ENCODE data around the gene IQSEC3.
"Not testable (repeated sequence)": the region's sequence is repeated elsewhere in the genome, so short reads cannot be mapped to it uniquely, and the experiment has no call there.

The IQSEC3 gene

GRCh38 chr12:205026-205425, 138.5 kb downstream of the IQSEC3 start:
- no peak for DNase-seq

GRCh38 chr12:206746-207440, 140.3 kb downstream of the IQSEC3 start:
- no peak for DNase-seq

GRCh38 chr12:207804-208203, 141.2 kb downstream of the IQSEC3 start:
- DNase-seq: no peak

- no peak for DNase-seq
Observed at GRCh38 chr12:208813-209212, 142.2 kb downstream of the IQSEC3 start.

DNA sequence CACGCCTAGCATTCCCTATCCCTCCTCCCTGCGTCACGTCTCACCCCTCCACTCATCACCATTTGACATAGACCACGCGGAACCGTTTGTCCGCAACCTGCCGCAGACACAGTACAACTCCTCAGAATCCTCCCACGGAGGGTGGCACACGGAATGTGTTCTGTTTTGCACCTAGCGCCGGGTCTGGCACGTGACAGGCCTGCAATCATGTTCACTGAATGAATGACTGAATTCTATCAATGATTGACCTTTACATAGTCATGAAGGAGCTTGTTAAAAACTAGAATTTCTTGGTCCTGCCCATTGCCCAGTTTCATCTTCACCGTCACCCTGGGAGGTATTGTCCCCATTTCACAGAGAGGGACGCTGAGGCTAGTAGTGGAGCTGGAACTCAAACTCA, 142.7 kb downstream of the IQSEC3 start:
- DNase-seq: no peak

DNA sequence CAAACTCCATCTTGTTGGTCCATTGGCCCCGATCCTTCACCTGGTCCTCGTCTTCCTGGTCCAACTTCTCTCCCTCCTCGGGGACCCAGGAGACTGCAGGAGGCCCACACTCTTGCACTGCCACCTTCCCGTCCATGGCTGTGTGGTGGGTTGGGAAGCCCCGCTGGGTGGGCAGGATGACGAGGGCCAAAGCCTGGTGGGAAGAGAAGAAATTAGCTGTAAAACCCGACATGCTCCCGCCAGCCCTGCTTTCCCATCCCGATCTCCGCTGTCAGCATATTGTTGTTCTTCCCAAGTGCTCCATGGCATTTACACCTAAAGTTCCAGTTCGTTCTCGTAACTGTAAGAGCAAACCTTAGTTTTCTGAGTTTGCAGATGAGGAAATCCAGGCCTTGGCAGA, 143.3 kb downstream of the IQSEC3 start:
- no peak for DNase-seq

DNA sequence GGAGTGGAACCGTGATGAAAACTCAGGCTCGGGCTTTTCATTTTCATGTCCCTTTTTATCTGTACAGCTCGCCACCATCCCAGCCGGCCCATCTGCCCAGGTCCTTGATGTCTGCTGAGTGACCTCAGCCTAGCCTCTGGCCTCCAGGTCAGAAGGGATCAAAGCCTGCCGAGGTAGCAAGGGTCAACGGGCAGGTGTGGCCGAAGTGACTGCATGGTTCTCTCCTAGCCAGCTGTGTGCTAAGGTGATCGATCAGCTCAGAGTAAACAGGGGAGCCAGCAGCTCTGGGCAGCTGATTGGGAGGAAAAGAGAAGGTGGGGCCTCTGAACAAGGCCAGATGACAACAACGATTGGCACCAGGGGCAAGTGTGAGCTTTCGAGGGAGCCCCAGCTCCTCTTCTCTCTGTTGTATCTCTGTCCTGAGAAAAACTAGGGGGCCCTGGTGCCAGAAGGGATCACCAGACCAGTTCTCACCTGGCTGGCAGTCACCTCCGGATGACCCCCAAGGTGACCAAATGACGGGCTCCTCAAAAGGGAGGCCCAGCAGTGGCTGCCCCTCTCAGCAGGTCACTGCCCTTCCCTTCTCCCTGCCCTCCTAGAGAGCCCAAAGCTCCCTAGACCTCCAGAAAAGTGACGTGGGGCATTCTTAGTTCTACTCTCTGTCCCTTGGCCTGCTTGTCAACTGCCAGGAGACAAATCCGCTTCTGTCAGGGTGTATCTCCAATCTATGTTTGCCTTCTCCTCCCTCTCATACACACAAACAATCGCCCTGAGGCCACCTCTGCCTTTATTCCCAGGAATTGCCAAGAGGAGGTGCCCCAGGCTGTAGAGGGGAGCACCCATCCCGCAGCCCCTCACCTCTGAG, 143.9 kb downstream of the IQSEC3 start:
- no peak for DNase-seq

- DNase-seq: no peak
Observed at GRCh38 chr12:211142-211465, 144.5 kb downstream of the IQSEC3 start.

DNA sequence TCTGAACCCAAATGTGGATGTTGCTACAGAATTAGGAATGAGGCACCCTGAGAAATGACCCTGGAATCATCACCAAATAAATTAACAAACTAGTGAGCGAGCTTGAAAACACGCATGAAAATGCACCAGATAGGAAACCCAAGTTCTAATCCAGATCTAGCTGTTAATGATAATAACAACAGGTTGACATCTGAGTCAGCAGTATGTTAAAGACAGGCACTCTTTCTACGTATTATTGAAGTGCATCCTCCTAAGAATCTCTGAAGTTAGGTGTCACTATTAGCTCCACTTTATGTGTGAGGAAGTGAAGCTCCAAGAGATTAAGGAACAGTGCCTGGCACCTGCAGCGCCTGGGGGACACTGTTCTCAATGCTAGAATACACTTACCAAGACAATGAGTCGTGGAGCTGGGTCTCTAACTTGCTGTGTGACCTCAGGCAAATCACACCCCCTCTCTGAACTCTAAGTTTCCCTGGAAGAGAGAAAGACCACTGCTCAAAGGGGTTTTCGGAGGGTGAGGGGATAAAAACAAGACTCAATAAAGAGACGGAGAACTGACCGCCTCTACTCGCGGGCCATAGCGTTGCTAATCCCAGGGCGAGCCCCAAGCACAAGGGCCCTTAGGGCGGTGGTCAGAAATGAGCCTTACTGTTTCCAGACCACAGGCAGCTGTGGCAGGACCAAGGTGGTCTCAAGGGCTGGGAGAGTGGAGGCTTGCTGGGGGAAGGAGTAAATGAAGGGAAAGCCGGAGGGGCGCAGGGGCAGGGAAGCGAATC, 145.3 kb downstream of the IQSEC3 start:
- DNase-seq: no peak

- no peak for DNase-seq
Observed at GRCh38 chr12:212415-212714, 145.8 kb downstream of the IQSEC3 start.

GRCh38 chr12:212715-213526, 146.4 kb downstream of the IQSEC3 start:
- DNase-seq: no peak

DNA sequence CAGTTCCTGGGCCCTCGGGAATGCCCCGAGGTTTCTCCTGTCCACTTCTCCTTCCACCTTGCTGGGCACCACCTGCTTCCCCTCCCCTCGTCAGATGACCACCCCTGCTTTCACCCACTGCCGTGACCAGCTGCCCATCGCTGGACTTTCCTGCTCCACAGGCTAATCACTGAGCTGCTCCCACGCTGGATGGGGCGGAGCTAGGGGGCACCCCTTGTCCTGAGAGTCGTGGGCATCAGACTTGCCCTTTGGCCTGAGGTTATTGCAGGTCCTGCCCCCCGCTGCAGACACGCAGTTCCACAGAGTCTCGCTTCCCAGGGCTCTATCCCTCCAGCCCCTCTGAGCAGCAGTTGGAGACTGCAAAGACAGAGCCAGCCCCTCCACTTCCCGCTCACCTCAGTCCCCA, 147.0 kb downstream of the IQSEC3 start:
- no peak for DNase-seq

- DNase-seq: no peak
Observed at GRCh38 chr12:214003-214741, 147.6 kb downstream of the IQSEC3 start, which contains the start of gene SLC6A12. Gene SLC6A12, minus strand, starts transcription at chr12:214157. Its CDS starts 4,171 bp downstream, at chr12:209986.

DNA sequence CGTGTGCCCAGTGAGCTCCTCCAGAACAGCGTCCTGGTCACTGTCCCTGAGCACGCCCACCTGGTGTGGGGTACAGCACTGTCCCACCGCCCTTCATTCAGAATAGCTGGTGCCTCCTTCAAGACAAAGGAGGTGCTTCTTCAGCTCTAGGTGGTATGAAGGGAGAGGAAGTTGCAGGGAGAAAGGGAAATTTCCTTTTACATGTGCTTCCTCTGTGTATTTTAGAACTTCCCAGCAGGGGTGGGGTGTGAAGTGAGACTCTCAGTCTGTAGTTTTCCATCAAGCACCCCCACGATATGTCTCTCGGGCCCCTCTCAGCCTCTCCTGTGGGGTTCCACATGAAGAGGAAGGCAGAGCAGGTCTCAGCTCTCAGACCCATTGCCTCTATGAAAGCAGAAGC, 148.5 kb downstream of the IQSEC3 start:
- DNase-seq: no peak

GRCh38 chr12:217029-217428, 150.5 kb downstream of the IQSEC3 start:
- not testable (repeated sequence) for DNase-seq

- no peak for DNase-seq
Observed at GRCh38 chr12:218221-218620, 151.7 kb downstream of the IQSEC3 start.

DNA sequence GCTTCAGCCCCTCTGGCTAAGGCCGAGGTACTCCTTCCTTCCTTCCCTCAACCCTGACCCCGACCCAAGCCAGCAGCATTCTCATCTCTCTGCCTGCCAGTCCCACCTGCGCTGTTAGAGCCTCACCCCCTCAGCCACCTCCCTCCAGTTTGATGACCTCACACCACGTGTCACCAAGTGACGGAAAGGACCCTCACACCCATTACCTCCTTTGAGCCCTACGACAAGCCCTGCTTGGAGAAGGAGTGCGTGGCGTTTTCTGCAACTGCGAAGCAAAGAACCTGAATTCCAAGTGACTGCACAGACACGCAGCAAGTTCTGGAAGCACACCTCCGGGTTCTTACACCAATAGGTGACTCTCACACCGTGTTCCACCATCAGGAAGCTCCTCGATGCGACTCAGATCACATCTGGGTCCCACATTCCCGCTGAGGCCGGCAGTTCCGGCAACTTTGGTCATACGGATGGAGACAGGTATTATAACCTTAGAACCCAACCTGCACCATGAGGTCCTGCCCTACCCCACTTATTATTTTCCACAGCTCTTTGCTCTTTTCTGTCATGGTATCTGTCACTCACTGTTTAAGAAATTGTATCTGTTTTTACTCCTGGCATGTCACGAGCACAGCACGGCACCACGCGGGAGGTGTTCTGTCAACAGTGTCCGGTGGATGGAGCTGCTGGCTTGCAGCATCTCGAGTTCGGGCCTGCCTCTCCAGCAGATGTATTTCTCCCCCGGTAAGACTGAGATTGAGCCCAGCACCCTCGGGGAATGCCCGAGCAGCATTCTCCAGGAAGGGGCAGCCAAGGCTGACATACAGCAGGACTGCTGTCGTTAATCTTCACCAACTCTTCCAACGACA, 152.4 kb downstream of the IQSEC3 start:
- no peak for DNase-seq

DNA sequence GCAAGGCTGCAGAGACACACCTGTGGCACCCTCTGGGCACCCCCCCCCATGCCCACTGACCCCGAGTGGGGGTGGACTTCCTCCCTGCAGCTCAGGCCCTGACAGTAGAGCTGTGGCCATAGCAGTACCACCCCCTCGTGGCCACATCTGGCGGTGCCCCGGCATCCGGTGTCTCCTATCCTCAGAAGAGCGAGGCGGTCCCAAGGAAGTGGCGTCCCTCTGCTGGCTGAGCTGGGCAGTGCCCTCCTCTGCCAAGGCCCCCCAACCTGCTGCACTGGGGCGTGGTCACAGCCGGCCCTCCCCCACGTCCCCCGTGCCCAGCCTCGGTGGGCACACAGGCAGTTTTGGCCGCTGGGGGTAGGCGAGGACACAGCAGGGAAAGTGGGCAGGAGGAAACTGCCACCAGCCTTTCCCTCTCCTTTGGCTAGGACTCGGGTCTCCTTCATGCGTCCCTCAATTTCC, 153.4 kb downstream of the IQSEC3 start:
- DNase-seq: no peak

DNA sequence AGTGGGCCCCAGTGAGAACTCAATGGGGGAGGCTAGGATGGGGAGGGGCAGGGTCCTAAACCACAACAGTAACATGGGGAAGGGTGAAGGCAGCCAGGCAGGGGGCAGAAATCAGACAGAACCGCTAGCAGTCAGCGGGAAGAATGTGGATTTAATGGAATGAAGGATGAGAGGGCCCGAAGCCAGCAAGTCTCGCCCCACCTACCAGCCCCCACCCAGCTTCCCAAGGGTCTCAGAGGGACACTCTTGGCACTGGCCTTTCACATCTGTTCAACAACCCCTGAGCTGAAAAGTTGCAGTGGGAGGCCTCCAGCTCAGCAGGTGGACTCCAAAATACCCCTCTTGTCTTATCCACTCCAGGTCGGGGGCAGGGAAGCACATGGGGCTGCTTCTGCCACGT, 153.9 kb downstream of the IQSEC3 start:
- no peak for DNase-seq

DNA sequence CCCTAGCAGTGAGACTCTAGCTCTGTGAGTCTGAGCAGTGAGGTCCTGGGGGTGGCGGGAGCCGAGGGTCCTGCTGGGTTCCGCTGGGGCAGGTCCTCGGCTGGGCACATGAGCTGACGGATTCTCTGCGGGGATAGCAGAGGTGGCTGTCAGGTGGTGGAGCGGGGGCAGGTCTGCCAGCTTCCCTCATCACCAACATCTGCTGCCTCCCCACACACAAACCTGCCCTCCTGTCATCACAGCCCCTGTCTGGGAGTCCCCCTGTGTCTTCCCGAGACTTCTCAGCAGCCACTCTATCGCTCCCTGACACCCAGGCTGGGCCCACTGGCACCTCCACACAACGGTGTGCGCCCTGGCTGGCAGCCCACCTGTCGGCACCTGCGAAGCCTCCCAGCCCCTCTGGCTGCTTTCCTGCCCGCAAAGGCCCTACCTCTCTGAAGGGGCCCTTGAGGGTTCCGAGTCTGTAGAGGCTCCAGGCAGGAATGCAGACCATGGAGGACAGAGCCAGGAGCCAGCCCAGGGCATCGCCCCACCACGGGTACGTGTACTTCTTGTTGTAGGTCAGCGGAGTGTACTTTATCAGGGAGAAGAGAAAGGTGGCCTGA, 154.5 kb downstream of the IQSEC3 start:
- DNase-seq: no peak

- DNase-seq: no peak
Observed at GRCh38 chr12:221736-222135, 155.2 kb downstream of the IQSEC3 start.
